ENCODE data around the gene NANS. TPM values are rescaled to one million over a fixed set of nuclear protein-coding genes. Genes with fewer than 3 reads are reported as not detected.

The NANS gene
- total RNA-seq, 2 donors from 2014 or later = 160 to 318 TPM

- Histone ChIP-seq H3K9me3 (no peaks in the 10 kb centered on the region), H3K4me3 (no peak overlapping the region), H3K36me3 (peaks cover 14 to 16% of the 10 kb centered on the region in 2 donors), H3K27me3 (replicated peaks; ENCODE audit: insufficient read depth) (no peaks in the 10 kb centered on the region), H3K4me1 (replicated peaks) (no peaks in the 10 kb centered on the region), H3K27ac (no peak overlapping the region)
- no peak for DNase-seq (ENCODE audit: low spot score)
- TF ChIP-seq, protein P1, sequence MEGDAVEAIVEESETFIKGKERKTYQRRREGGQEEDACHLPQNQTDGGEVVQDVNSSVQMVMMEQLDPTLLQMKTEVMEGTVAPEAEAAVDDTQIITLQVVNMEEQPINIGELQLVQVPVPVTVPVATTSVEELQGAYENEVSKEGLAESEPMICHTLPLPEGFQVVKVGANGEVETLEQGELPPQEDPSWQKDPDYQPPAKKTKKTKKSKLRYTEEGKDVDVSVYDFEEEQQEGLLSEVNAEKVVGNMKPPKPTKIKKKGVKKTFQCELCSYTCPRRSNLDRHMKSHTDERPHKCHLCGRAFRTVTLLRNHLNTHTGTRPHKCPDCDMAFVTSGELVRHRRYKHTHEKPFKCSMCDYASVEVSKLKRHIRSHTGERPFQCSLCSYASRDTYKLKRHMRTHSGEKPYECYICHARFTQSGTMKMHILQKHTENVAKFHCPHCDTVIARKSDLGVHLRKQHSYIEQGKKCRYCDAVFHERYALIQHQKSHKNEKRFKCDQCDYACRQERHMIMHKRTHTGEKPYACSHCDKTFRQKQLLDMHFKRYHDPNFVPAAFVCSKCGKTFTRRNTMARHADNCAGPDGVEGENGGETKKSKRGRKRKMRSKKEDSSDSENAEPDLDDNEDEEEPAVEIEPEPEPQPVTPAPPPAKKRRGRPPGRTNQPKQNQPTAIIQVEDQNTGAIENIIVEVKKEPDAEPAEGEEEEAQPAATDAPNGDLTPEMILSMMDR (IDR thresholded peaks at IDR 0.05) = no peak
- TF ChIP-seq POLR2AphosphoS5 (IDR thresholded peaks at IDR 0.05) = peak; percentile 71
- TF ChIP-seq POLR2A (IDR thresholded peaks at IDR 0.05) = no peak
- intact Hi-C loops (cut with DNase I) = no loop called here
- 23% methylated on average over 1 of the region's 1 CpG for WGBS
These were observed 46.6 kb upstream of the NANS start for GRCh38 chr9:98009936-98010335.

DNA sequence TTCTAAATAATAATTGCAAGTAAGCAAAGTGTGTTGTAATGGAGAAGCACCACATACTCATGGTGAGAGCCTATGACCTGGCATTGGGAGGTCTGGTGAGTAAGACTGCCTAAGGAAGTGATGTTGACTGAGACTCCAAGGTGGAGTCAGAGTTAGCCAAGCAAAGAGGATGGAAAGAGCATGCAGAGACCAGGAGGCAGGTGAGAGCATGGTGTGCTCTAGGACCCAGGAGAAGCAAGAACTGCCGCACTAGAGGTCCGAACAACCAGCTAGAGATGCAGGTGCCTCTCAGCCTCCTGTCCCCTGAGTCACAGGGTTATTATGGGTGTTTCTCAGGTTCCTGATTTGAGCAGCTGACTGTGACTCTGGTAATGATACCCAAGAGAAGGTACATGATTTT is 46.1 kb upstream of the NANS start:
- Histone ChIP-seq H3K27ac (no peak overlapping the region), H3K4me1 (replicated peaks) (no peaks in the 10 kb centered on the region), H3K36me3 (peaks cover 14 to 18% of the 10 kb centered on the region in 2 donors), H3K9me3 (no peaks in the 10 kb centered on the region), H3K27me3 (replicated peaks; ENCODE audit: insufficient read depth) (no peaks in the 10 kb centered on the region), H3K4me3 (no peak overlapping the region)
- 36% methylated on average over 2 of the region's 2 CpGs for WGBS
- TF ChIP-seq, protein P1 (IDR thresholded peaks at IDR 0.05) = no peak
- TF ChIP-seq POLR2AphosphoS5 (IDR thresholded peaks at IDR 0.05) (no peak), POLR2A (IDR thresholded peaks at IDR 0.05) (no peak)
- intact Hi-C loops (cut with DNase I) = no loop called here
- no peak for DNase-seq (ENCODE audit: low spot score)

DNA sequence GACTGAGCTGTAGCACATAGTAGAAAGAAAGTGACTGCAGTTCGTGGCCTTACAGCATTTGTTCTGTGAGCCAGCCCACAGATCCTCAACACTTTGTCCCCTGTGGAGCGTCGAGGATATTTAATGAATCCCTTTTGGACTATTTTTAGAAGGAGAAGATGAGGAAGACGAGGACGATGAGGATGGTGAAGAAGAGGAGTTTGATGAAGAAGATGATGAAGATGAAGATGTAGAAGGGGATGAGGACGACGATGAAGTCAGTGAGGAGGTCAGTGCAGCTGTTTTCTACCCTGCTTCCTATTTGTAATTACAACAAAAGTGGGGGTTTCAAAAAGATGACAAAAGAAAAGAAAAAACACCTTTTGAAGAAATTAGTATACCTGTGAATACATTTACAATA is 45.4 kb upstream of the NANS start:
- Histone ChIP-seq H3K36me3 (peaks cover 14 to 18% of the 10 kb centered on the region in 2 donors), H3K4me3 (no peak overlapping the region), H3K4me1 (replicated peaks) (no peaks in the 10 kb centered on the region), H3K27me3 (replicated peaks; ENCODE audit: insufficient read depth) (no peaks in the 10 kb centered on the region), H3K27ac (no peak overlapping the region), H3K9me3 (no peaks in the 10 kb centered on the region)
- DNase-seq (ENCODE audit: low spot score) = no peak
- 87% methylated on average over 7 of the region's 7 CpGs for WGBS
- intact Hi-C loops (cut with DNase I) = no loop called here
- TF ChIP-seq POLR2AphosphoS5 (IDR thresholded peaks at IDR 0.05) (no peak), POLR2A (IDR thresholded peaks at IDR 0.05) (no peak)
- TF ChIP-seq, protein P1 (IDR thresholded peaks at IDR 0.05) = no peak

- H3K4me3 ChIP-seq = no peak overlapping the region
- no peak overlapping the region for H3K27ac ChIP-seq
- intact Hi-C loops (cut with DNase I) = no loop called here
- DNase-seq (ENCODE audit: low spot score) = no peak
- H3K27me3 ChIP-seq (replicated peaks; ENCODE audit: insufficient read depth) = no peaks in the 10 kb centered on the region
- peaks cover 13 to 14% of the 10 kb centered on the region in 2 donors for H3K36me3 ChIP-seq
- no peaks in the 10 kb centered on the region for H3K9me3 ChIP-seq
- 90% methylated on average over 4 of the region's 4 CpGs for WGBS
- no peak for TF ChIP-seq POLR2A (IDR thresholded peaks at IDR 0.05)
- TF ChIP-seq POLR2AphosphoS5 (IDR thresholded peaks at IDR 0.05) = no peak
- TF ChIP-seq, protein P1 (IDR thresholded peaks at IDR 0.05) = no peak
- no peaks in the 10 kb centered on the region for H3K4me1 ChIP-seq (replicated peaks)
These were observed 40.3 kb upstream of the NANS start for GRCh38 chr9:98016137-98016680.

DNA sequence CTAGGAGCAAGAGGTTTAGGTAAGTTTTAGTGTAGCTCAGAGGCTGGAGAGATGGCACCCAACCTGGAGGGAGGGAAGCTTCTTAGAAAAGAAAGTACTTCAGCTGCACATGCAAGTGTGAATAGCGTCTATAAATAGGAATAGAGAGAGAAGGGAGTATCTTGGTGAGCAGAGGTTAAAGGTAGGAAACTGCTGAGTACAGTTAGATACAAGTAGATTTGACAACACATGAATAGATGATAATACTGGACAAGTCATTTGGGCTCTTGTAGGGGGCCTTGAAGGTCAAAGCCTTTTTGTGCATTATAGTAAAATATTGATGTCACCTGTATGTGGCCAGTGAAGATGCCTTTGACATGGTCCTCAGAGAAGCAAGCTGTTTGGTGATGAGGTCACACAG is 39.2 kb upstream of the NANS start:
- H3K9me3 ChIP-seq = no peaks in the 10 kb centered on the region
- H3K27me3 ChIP-seq (replicated peaks; ENCODE audit: insufficient read depth) = no peaks in the 10 kb centered on the region
- no peak for TF ChIP-seq POLR2AphosphoS5 (IDR thresholded peaks at IDR 0.05)
- TF ChIP-seq, protein P1 (IDR thresholded peaks at IDR 0.05) = no peak
- TF ChIP-seq POLR2A (IDR thresholded peaks at IDR 0.05) = no peak
- intact Hi-C loops (cut with DNase I) = no loop called here
- no peak for DNase-seq (ENCODE audit: low spot score)
- 68% methylated on average over 1 of the region's 1 CpG for WGBS
- no peak overlapping the region for H3K27ac ChIP-seq
- H3K36me3 ChIP-seq = peaks cover 13 to 14% of the 10 kb centered on the region in 2 donors
- H3K4me3 ChIP-seq = no peak overlapping the region
- H3K4me1 ChIP-seq (replicated peaks) = no peaks in the 10 kb centered on the region
